Caki2 (cell line): ENCODE data around the gene CFAP65. TPM values are rescaled to one million over a fixed set of nuclear protein-coding genes. Genes with fewer than 3 reads are reported as not detected.

Source experiments
- DNase-seq: peaks from one replicate; pipeline ENCODE4 v3.0.0-alpha.2; 2015; ENCODE audit warnings: low read depth
- in situ Hi-C: cut with HindIII; loops from 2 replicates; pipeline ENCODE4 v1.10.0; 2016; ENCODE audit warnings: low sequenced_read_pairs, low pct_unique_long_range_greater_than_20kb, mixed read lengths
- total RNA-seq: library from RNA; depleted of rRNA; stranded (reverse); fragments of >200 nt; shearing (Covaris generic); gene quantifications from 2 replicates; pipeline ENCODE4 v1.2.3, GENCODE V29; 2014; ENCODE audit warnings: low replicate concordance; rRNA removed

Gene CFAP65
- total RNA-seq = not detected in 2 replicates

- in situ Hi-C loops = no loop called here
- no peak for DNase-seq
Measured at GRCh38 chr2:219041252-219041651, at the start of gene CFAP65. Gene CFAP65, minus strand, starts transcription at chr2:219041516. Its CDS starts 2,468 bp downstream, at chr2:219039048.

GRCh38 chr2:219090436-219091299, 49.4 kb upstream of the CFAP65 start:
- no peak for DNase-seq
- in situ Hi-C loops = no loop called here

GRCh38 chr2:219089330-219089729, 48.0 kb upstream of the CFAP65 start:
- in situ Hi-C loops = no loop called here
- no peak for DNase-seq

GRCh38 chr2:219087848-219088247, 46.5 kb upstream of the CFAP65 start:
- no peak for DNase-seq
- in situ Hi-C loops = no loop called here

GRCh38 chr2:219087361-219087760, 46.0 kb upstream of the CFAP65 start:
- no peak for DNase-seq
- in situ Hi-C loops = no loop called here

- in situ Hi-C loops = no loop called here
- DNase-seq = no peak
Measured at GRCh38 chr2:219086196-219086595, 44.9 kb upstream of the CFAP65 start.

- no peak for DNase-seq
- in situ Hi-C loops = no loop called here
Measured at GRCh38 chr2:219084791-219085190, 43.5 kb upstream of the CFAP65 start.

- DNase-seq = no peak
- in situ Hi-C loops = no loop called here
Measured at GRCh38 chr2:219082332-219082958, 41.1 kb upstream of the CFAP65 start.

GRCh38 chr2:219081701-219082331, 40.5 kb upstream of the CFAP65 start:
- in situ Hi-C loops = no loop called here
- no peak for DNase-seq

GRCh38 chr2:219081096-219081495, 39.8 kb upstream of the CFAP65 start:
- in situ Hi-C loops = no loop called here
- no peak for DNase-seq

GRCh38 chr2:219079417-219079816, 38.1 kb upstream of the CFAP65 start:
- in situ Hi-C loops = no loop called here
- DNase-seq = no peak

GRCh38 chr2:219078951-219079350, 37.6 kb upstream of the CFAP65 start:
- in situ Hi-C loops = no loop called here
- no peak for DNase-seq

GRCh38 chr2:219078126-219078525, 36.8 kb upstream of the CFAP65 start:
- no peak for DNase-seq
- in situ Hi-C loops = no loop called here

- DNase-seq = no peak
- in situ Hi-C loops = no loop called here
Measured at GRCh38 chr2:219076253-219076652, 34.9 kb upstream of the CFAP65 start.

GRCh38 chr2:219073413-219074129, 32.3 kb upstream of the CFAP65 start:
- DNase-seq = peak; percentile 26
- in situ Hi-C loops = no loop called here

- in situ Hi-C loops = no loop called here
Measured at GRCh38 chr2:219072741-219073250, 31.5 kb upstream of the CFAP65 start.

GRCh38 chr2:219071131-219071816, 30.0 kb upstream of the CFAP65 start:
- DNase-seq = no peak
- in situ Hi-C loops = no loop called here

More at GRCh38 chr2:219072741-219073250, 31.5 kb upstream of the CFAP65 start:
- DNase-seq = no peak

- DNase-seq = no peak
- in situ Hi-C loops = no loop called here
Measured at GRCh38 chr2:219065484-219065883, 24.2 kb upstream of the CFAP65 start.
